ENCODE data around the gene KCNMA1. TPM values are rescaled to one million over a fixed set of nuclear protein-coding genes. Genes with fewer than 3 reads are reported as not detected.

Gene KCNMA1
- total RNA-seq, 1 experiment from 2014 or later, result 31.3 TPM

GRCh38 chr10:77192402-77192801 is 445.2 kb downstream of the KCNMA1 start:
- no peaks in the 10 kb centered on the region for H3K9me2 ChIP-seq (replicated peaks; ENCODE audit: insufficient read depth, low read length)
- no peaks in the 10 kb centered on the region; the same call in 1 of the 2 replicates for H4K20me1 ChIP-seq (ENCODE audit: insufficient read depth, low read depth, low read length)
- no peak overlapping the region for H3K9ac ChIP-seq (ENCODE audit: low read length)
- no peaks in the 10 kb centered on the region for H3K9me3 ChIP-seq (ENCODE audit: low read length)
- no peak overlapping the region for H3K27ac ChIP-seq (ENCODE audit: low read length)
- no peaks in the 10 kb centered on the region for H3K4me1 ChIP-seq (ENCODE audit: low read length)
- no peaks in the 10 kb centered on the region for H3K36me3 ChIP-seq (ENCODE audit: insufficient read depth, low read length)
- no peak overlapping the region for H2AFZ ChIP-seq (ENCODE audit: low read length)
- H3K27me3 ChIP-seq (ENCODE audit: low read length), result no peaks in the 10 kb centered on the region
- no peaks in the 10 kb centered on the region for H3K79me2 ChIP-seq (ENCODE audit: low read length)
- no peak overlapping the region for H3K4me2 ChIP-seq (ENCODE audit: low read depth, low read length, poor library complexity, severe bottlenecking)
- no peak overlapping the region for H3K4me3 ChIP-seq (ENCODE audit: low read length)
- DNase-seq, result no peak

GRCh38 chr10:77191324-77192049 is 446.1 kb downstream of the KCNMA1 start:
- Histone ChIP-seq H3K4me3 (ENCODE audit: low read length) (no peak overlapping the region), H2AFZ (ENCODE audit: low read length) (no peak overlapping the region), H3K9me3 (ENCODE audit: low read length) (no peaks in the 10 kb centered on the region)

GRCh38 chr10:77190291-77190690 is 447.3 kb downstream of the KCNMA1 start:
- no peak for DNase-seq
- no peaks in the 10 kb centered on the region for H3K79me2 ChIP-seq (ENCODE audit: low read length)
- no peaks in the 10 kb centered on the region for H3K9me2 ChIP-seq (replicated peaks; ENCODE audit: insufficient read depth, low read length)
- H3K9me3 ChIP-seq (ENCODE audit: low read length), result no peaks in the 10 kb centered on the region
- no peak overlapping the region for H3K27ac ChIP-seq (ENCODE audit: low read length)
- no peaks in the 10 kb centered on the region for H3K27me3 ChIP-seq (ENCODE audit: low read length)
- no peak overlapping the region for H3K9ac ChIP-seq (ENCODE audit: low read length)
- H3K4me1 ChIP-seq (ENCODE audit: low read length), result no peaks in the 10 kb centered on the region
- no peaks in the 10 kb centered on the region for H3K36me3 ChIP-seq (ENCODE audit: insufficient read depth, low read length)
- no peak overlapping the region for H3K4me3 ChIP-seq (ENCODE audit: low read length)
- H4K20me1 ChIP-seq (ENCODE audit: insufficient read depth, low read depth, low read length), result no peaks in the 10 kb centered on the region; the same call in 1 of the 2 replicates
- H3K4me2 ChIP-seq (ENCODE audit: low read depth, low read length, poor library complexity, severe bottlenecking), result no peak overlapping the region
- no peak overlapping the region for H2AFZ ChIP-seq (ENCODE audit: low read length)

More at GRCh38 chr10:77191324-77192049, 446.1 kb downstream of the KCNMA1 start:
- H3K27ac ChIP-seq (ENCODE audit: low read length), result no peak overlapping the region
- no peaks in the 10 kb centered on the region for H3K9me2 ChIP-seq (replicated peaks; ENCODE audit: insufficient read depth, low read length)
- no peak for DNase-seq
- H3K4me1 ChIP-seq (ENCODE audit: low read length), result no peaks in the 10 kb centered on the region
- H3K9ac ChIP-seq (ENCODE audit: low read length), result no peak overlapping the region
- no peaks in the 10 kb centered on the region for H3K27me3 ChIP-seq (ENCODE audit: low read length)
- H3K36me3 ChIP-seq (ENCODE audit: insufficient read depth, low read length), result no peaks in the 10 kb centered on the region
- no peaks in the 10 kb centered on the region for H3K79me2 ChIP-seq (ENCODE audit: low read length)
- no peak overlapping the region for H3K4me2 ChIP-seq (ENCODE audit: low read depth, low read length, poor library complexity, severe bottlenecking)
- no peaks in the 10 kb centered on the region; the same call in 1 of the 2 replicates for H4K20me1 ChIP-seq (ENCODE audit: insufficient read depth, low read depth, low read length)

- Histone ChIP-seq H3K9me3 (ENCODE audit: low read length) (no peaks in the 10 kb centered on the region), H3K27me3 (ENCODE audit: low read length) (no peaks in the 10 kb centered on the region), H2AFZ (ENCODE audit: low read length) (no peak overlapping the region), H4K20me1 (ENCODE audit: insufficient read depth, low read depth, low read length) (peaks cover 3% of the 10 kb centered on the region; the same call in 1 of the 2 replicates), H3K4me2 (ENCODE audit: low read depth, low read length, poor library complexity, severe bottlenecking) (no peak overlapping the region), H3K36me3 (ENCODE audit: insufficient read depth, low read length) (no peaks in the 10 kb centered on the region), H3K79me2 (ENCODE audit: low read length) (no peaks in the 10 kb centered on the region), H3K9me2 (replicated peaks; ENCODE audit: insufficient read depth, low read length) (no peaks in the 10 kb centered on the region), H3K4me1 (ENCODE audit: low read length) (no peaks in the 10 kb centered on the region), H3K9ac (ENCODE audit: low read length) (no peak overlapping the region), H3K27ac (ENCODE audit: low read length) (no peak overlapping the region), H3K4me3 (ENCODE audit: low read length) (no peak overlapping the region)
- DNase-seq, result no peak
Observed at GRCh38 chr10:77189520-77189919, 448.1 kb downstream of the KCNMA1 start.

GRCh38 chr10:77189075-77189474 is 448.5 kb downstream of the KCNMA1 start:
- no peak overlapping the region for H2AFZ ChIP-seq (ENCODE audit: low read length)
- peaks cover 3% of the 10 kb centered on the region; the same call in 1 of the 2 replicates for H4K20me1 ChIP-seq (ENCODE audit: insufficient read depth, low read depth, low read length)
- no peak overlapping the region for H3K4me3 ChIP-seq (ENCODE audit: low read length)
- no peak overlapping the region for H3K4me2 ChIP-seq (ENCODE audit: low read depth, low read length, poor library complexity, severe bottlenecking)
- no peaks in the 10 kb centered on the region for H3K4me1 ChIP-seq (ENCODE audit: low read length)
- no peak overlapping the region for H3K27ac ChIP-seq (ENCODE audit: low read length)
- H3K79me2 ChIP-seq (ENCODE audit: low read length), result no peaks in the 10 kb centered on the region
- no peaks in the 10 kb centered on the region for H3K9me3 ChIP-seq (ENCODE audit: low read length)
- H3K36me3 ChIP-seq (ENCODE audit: insufficient read depth, low read length), result no peaks in the 10 kb centered on the region
- H3K9me2 ChIP-seq (replicated peaks; ENCODE audit: insufficient read depth, low read length), result no peaks in the 10 kb centered on the region
- H3K27me3 ChIP-seq (ENCODE audit: low read length), result no peaks in the 10 kb centered on the region
- no peak for DNase-seq
- H3K9ac ChIP-seq (ENCODE audit: low read length), result no peak overlapping the region

- Histone ChIP-seq H3K9me2 (replicated peaks; ENCODE audit: insufficient read depth, low read length) (no peaks in the 10 kb centered on the region), H4K20me1 (ENCODE audit: insufficient read depth, low read depth, low read length) (0 out of 2 replicates have a peak, but pooled peaks cover 3% of the 10 kb centered on the region), H3K27me3 (ENCODE audit: low read length) (no peaks in the 10 kb centered on the region), H3K9me3 (ENCODE audit: low read length) (no peaks in the 10 kb centered on the region), H3K36me3 (ENCODE audit: insufficient read depth, low read length) (no peaks in the 10 kb centered on the region), H3K4me1 (ENCODE audit: low read length) (no peaks in the 10 kb centered on the region), H3K4me2 (ENCODE audit: low read depth, low read length, poor library complexity, severe bottlenecking) (no peak overlapping the region), H3K27ac (ENCODE audit: low read length) (no peak overlapping the region), H3K4me3 (ENCODE audit: low read length) (no peak overlapping the region), H3K9ac (ENCODE audit: low read length) (no peak overlapping the region), H2AFZ (ENCODE audit: low read length) (no peak overlapping the region), H3K79me2 (ENCODE audit: low read length) (no peaks in the 10 kb centered on the region)
- no peak for DNase-seq
Observed at GRCh38 chr10:77188521-77188920, 449.1 kb downstream of the KCNMA1 start.

GRCh38 chr10:77188000-77188395 is 449.6 kb downstream of the KCNMA1 start:
- Histone ChIP-seq H3K9ac (ENCODE audit: low read length) (no peak overlapping the region), H3K4me3 (ENCODE audit: low read length) (no peak overlapping the region), H3K9me2 (replicated peaks; ENCODE audit: insufficient read depth, low read length) (no peaks in the 10 kb centered on the region), H3K4me1 (ENCODE audit: low read length) (no peaks in the 10 kb centered on the region), H3K4me2 (ENCODE audit: low read depth, low read length, poor library complexity, severe bottlenecking) (no peak overlapping the region), H3K27ac (ENCODE audit: low read length) (no peak overlapping the region), H2AFZ (ENCODE audit: low read length) (no peak overlapping the region), H3K36me3 (ENCODE audit: insufficient read depth, low read length) (no peaks in the 10 kb centered on the region), H3K27me3 (ENCODE audit: low read length) (no peaks in the 10 kb centered on the region), H3K79me2 (ENCODE audit: low read length) (no peaks in the 10 kb centered on the region), H4K20me1 (ENCODE audit: insufficient read depth, low read depth, low read length) (0 out of 2 replicates have a peak, but pooled peaks cover 3% of the 10 kb centered on the region), H3K9me3 (ENCODE audit: low read length) (no peaks in the 10 kb centered on the region)
- DNase-seq, result no peak

- no peak overlapping the region for H3K9ac ChIP-seq (ENCODE audit: low read length)
- no peaks in the 10 kb centered on the region for H3K36me3 ChIP-seq (ENCODE audit: insufficient read depth, low read length)
- H4K20me1 ChIP-seq (ENCODE audit: insufficient read depth, low read depth, low read length), result 0 out of 2 replicates have a peak, but pooled peaks cover 3% of the 10 kb centered on the region
- no peaks in the 10 kb centered on the region for H3K9me2 ChIP-seq (replicated peaks; ENCODE audit: insufficient read depth, low read length)
- no peaks in the 10 kb centered on the region for H3K4me1 ChIP-seq (ENCODE audit: low read length)
- H3K27ac ChIP-seq (ENCODE audit: low read length), result no peak overlapping the region
- H3K4me2 ChIP-seq (ENCODE audit: low read depth, low read length, poor library complexity, severe bottlenecking), result no peak overlapping the region
- no peak overlapping the region for H3K4me3 ChIP-seq (ENCODE audit: low read length)
- no peak for DNase-seq
- no peaks in the 10 kb centered on the region for H3K27me3 ChIP-seq (ENCODE audit: low read length)
- H2AFZ ChIP-seq (ENCODE audit: low read length), result no peak overlapping the region
- H3K9me3 ChIP-seq (ENCODE audit: low read length), result no peaks in the 10 kb centered on the region
- no peaks in the 10 kb centered on the region for H3K79me2 ChIP-seq (ENCODE audit: low read length)
Observed at GRCh38 chr10:77187376-77187999, 450.1 kb downstream of the KCNMA1 start.
